WTC11 (cell line): ENCODE data around the gene RAB11FIP3. TPM values are rescaled to one million over a fixed set of nuclear protein-coding genes. Genes with fewer than 3 reads are reported as not detected.
"Not testable (repeated sequence)": the region's sequence is repeated elsewhere in the genome, so short reads cannot be mapped to it uniquely, and the experiment has no call there.

Experiments used
- ATAC-seq: fragments of 200-7000 bp; cut with Tn5 transposase; 2 replicates; pipeline ENCODE4 v1.10.0; 2021; ENCODE audit warnings: mild to moderate bottlenecking, moderate library complexity
- CTCF ChIA-PET: fragments of 300-600 bp; sonication (Branson Sonifier 250); formaldehyde crosslinking; loops from one replicate; lab custom pipeline; 2021; ENCODE audit warnings: antibody characterized with exemption; lab: Charles Lee
- POLR2A ChIA-PET: fragments of 350-600 bp; sonication (Branson Sonifier 250); formaldehyde crosslinking; loops from one replicate; lab custom pipeline; 2021; ENCODE audit warnings: antibody characterized with exemption; lab: Charles Lee
- DNase-seq: peaks from one replicate; pipeline ENCODE4 v3.0.0; 2021; ENCODE audit warnings: low spot score
- H3K27ac Mint-ChIP-seq: 2 replicates; pipeline ENCODE4 v1.8.0; 2021; ENCODE audit warnings: mixed read lengths
- H3K27me3 Mint-ChIP-seq: 2 replicates; pipeline ENCODE4 v1.8.0; 2021; ENCODE audit warnings: low read depth, mild to moderate bottlenecking, moderate library complexity, mixed read lengths
- H3K36me3 Mint-ChIP-seq: 2 replicates; pipeline ENCODE4 v1.8.0; 2021; ENCODE audit warnings: mixed read lengths
- H3K4me1 Mint-ChIP-seq: 2 replicates; pipeline ENCODE4 v1.8.0; 2022; ENCODE audit warnings: mixed read lengths
- H3K4me3 Mint-ChIP-seq: 2 replicates; pipeline ENCODE4 v1.8.0; 2021; ENCODE audit warnings: mild to moderate bottlenecking, moderate library complexity, mixed read lengths
- H3K9me3 Mint-ChIP-seq: 2 replicates; pipeline ENCODE4 v1.8.0; 2021; ENCODE audit warnings: mixed read lengths
- EMX1 ChIP-seq: fragments of 250-450 bp; sonication (Bioruptor Pico); IDR thresholded peaks from 2 replicates; pipeline ENCODE4 v1.8.0; 2021; ENCODE audit warnings: mild to moderate bottlenecking
- ERG ChIP-seq: fragments of 250-450 bp; sonication (Bioruptor Pico); IDR thresholded peaks from 2 replicates; pipeline ENCODE4 v1.8.0; 2021; ENCODE audit warnings: mild to moderate bottlenecking
- FOXJ3 ChIP-seq: sonication (generic); formaldehyde crosslinking; IDR thresholded peaks from 2 replicates; pipeline ENCODE4 v1.9.0; 2021; ENCODE audit warnings: missing genetic modification reagents, mild to moderate bottlenecking, borderline replicate concordance
- FOXP1 ChIP-seq: sonication (generic); formaldehyde crosslinking; IDR thresholded peaks from 2 replicates; pipeline ENCODE4 v1.8.0; 2022; ENCODE audit warnings: missing genetic modification reagents, mild to moderate bottlenecking, moderate library complexity, borderline replicate concordance
- GRHL2 ChIP-seq: fragments of 250-450 bp; sonication (Bioruptor Pico); IDR thresholded peaks from 2 replicates; pipeline ENCODE4 v1.8.0; 2022; ENCODE audit warnings: mild to moderate bottlenecking, moderate library complexity; ENCODE audit not compliant: insufficient replicate concordance, severe bottlenecking
- HMGA2 ChIP-seq: fragments of 250-450 bp; sonication (Bioruptor Pico); IDR thresholded peaks from 2 replicates; pipeline ENCODE4 v1.4.0; 2021; ENCODE audit warnings: mild to moderate bottlenecking, moderate library complexity
- MLX ChIP-seq: sonication (generic); formaldehyde crosslinking; IDR thresholded peaks from 2 replicates; pipeline ENCODE4 v1.8.1; 2023; ENCODE audit warnings: mild to moderate bottlenecking, missing genetic modification reagents, moderate library complexity
- MYBL2 ChIP-seq: sonication (generic); formaldehyde crosslinking; IDR thresholded peaks from 2 replicates; pipeline ENCODE4 v1.8.1; 2023; ENCODE audit warnings: mild to moderate bottlenecking, moderate library complexity, missing genetic modification reagents
- NFATC4 ChIP-seq: fragments of 250-450 bp; sonication (Bioruptor Pico); IDR thresholded peaks from 2 replicates; pipeline ENCODE4 v1.9.0; 2021; ENCODE audit warnings: mild to moderate bottlenecking
- NFE2L1 ChIP-seq: sonication (generic); formaldehyde crosslinking; IDR thresholded peaks from 2 replicates; pipeline ENCODE4 v1.8.1; 2023; ENCODE audit warnings: missing genetic modification reagents
- NFYB ChIP-seq: sonication (generic); formaldehyde crosslinking; conservative IDR thresholded peaks from 2 replicates; pipeline ENCODE4 v1.8.0; 2022; ENCODE audit warnings: low read depth, missing genetic modification reagents
- OVOL2 ChIP-seq: fragments of 250-450 bp; sonication (Bioruptor Pico); IDR thresholded peaks from 2 replicates; pipeline ENCODE4 v1.9.0; 2021; ENCODE audit warnings: mild to moderate bottlenecking, borderline replicate concordance
- SMAD4 ChIP-seq: sonication (generic); formaldehyde crosslinking; IDR thresholded peaks from 2 replicates; pipeline ENCODE4 v1.8.0; 2022; ENCODE audit warnings: mild to moderate bottlenecking, missing genetic modification reagents
- TEAD1 ChIP-seq: sonication (generic); formaldehyde crosslinking; IDR thresholded peaks from 2 replicates; pipeline ENCODE4 v1.8.0; 2022; ENCODE audit warnings: mild to moderate bottlenecking, missing genetic modification reagents
- TEAD4 ChIP-seq: sonication (generic); formaldehyde crosslinking; IDR thresholded peaks from 2 replicates; pipeline ENCODE4 v1.8.0; 2022; ENCODE audit warnings: mild to moderate bottlenecking, missing genetic modification reagents
- ZMAT4 ChIP-seq: fragments of 250-450 bp; sonication (Bioruptor Pico); IDR thresholded peaks from 2 replicates; pipeline ENCODE4 v1.9.0; 2021; ENCODE audit warnings: mild to moderate bottlenecking
- ZNF423 ChIP-seq: fragments of 250-450 bp; sonication (Bioruptor Pico); IDR thresholded peaks from 2 replicates; pipeline ENCODE4 v2.1.2; 2022; ENCODE audit warnings: mild to moderate bottlenecking, moderate library complexity
- total RNA-seq: library from RNA; stranded (reverse); gene quantifications from 3 replicates; pipeline ENCODE4 v1.2.3, GENCODE V29; 2021
- TF ChIP-seq, protein P1 (sequence below): sonication (generic); formaldehyde crosslinking; IDR thresholded peaks from 2 replicates; pipeline ENCODE4 v1.8.0; 2022; ENCODE audit warnings: mild to moderate bottlenecking, missing genetic modification reagents
- TF ChIP-seq, protein P2 (sequence below): fragments of 250-450 bp; sonication (Bioruptor Pico); IDR thresholded peaks from 2 replicates; pipeline ENCODE4 v2.1.2; 2022; ENCODE audit warnings: mild to moderate bottlenecking, moderate library complexity
- TF ChIP-seq, protein P3 (sequence below): sonication (generic); formaldehyde crosslinking; IDR thresholded peaks from 2 replicates; pipeline ENCODE4 v1.8.0; 2022; ENCODE audit warnings: mild to moderate bottlenecking, missing genetic modification reagents
- TF ChIP-seq, protein P4 (sequence below): sonication (generic); formaldehyde crosslinking; IDR thresholded peaks from 2 replicates; pipeline ENCODE4 v1.8.1; 2022; ENCODE audit warnings: low read depth, mild to moderate bottlenecking, moderate library complexity, missing genetic modification reagents, borderline replicate concordance

The RAB11FIP3 gene
- total RNA-seq, 1 experiment from 2014 or later = 38.6 TPM

DNA sequence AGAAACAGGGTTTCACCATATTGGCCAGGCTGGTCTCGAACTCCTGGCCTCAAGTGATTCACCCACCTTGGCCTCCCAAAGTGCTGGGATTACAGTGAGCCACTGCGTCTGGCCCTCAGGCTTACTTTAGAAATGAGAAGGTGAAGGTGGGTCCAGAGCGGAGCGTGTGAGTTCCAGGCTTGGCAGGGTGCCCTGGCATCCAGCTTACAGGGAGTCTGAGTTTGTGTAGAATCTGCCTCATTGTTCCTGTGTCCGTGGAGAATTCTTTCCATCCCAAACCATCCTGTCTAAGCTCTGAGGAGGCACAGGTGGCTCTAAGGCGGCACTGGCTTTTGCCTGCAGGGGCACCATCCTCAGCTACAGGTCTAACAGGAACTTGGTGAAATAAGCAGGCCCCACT lies 50.6 kb downstream of the RAB11FIP3 start (continued):
- TF ChIP-seq TEAD1 (CRISPR knock-in tag) = no peak
- TF ChIP-seq, protein P1, sequence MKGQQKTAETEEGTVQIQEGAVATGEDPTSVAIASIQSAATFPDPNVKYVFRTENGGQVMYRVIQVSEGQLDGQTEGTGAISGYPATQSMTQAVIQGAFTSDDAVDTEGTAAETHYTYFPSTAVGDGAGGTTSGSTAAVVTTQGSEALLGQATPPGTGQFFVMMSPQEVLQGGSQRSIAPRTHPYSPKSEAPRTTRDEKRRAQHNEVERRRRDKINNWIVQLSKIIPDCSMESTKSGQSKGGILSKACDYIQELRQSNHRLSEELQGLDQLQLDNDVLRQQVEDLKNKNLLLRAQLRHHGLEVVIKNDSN (CRISPR knock-in tag) = no peak
- TF ChIP-seq, all 79 proteins: peak for 0

DNA sequence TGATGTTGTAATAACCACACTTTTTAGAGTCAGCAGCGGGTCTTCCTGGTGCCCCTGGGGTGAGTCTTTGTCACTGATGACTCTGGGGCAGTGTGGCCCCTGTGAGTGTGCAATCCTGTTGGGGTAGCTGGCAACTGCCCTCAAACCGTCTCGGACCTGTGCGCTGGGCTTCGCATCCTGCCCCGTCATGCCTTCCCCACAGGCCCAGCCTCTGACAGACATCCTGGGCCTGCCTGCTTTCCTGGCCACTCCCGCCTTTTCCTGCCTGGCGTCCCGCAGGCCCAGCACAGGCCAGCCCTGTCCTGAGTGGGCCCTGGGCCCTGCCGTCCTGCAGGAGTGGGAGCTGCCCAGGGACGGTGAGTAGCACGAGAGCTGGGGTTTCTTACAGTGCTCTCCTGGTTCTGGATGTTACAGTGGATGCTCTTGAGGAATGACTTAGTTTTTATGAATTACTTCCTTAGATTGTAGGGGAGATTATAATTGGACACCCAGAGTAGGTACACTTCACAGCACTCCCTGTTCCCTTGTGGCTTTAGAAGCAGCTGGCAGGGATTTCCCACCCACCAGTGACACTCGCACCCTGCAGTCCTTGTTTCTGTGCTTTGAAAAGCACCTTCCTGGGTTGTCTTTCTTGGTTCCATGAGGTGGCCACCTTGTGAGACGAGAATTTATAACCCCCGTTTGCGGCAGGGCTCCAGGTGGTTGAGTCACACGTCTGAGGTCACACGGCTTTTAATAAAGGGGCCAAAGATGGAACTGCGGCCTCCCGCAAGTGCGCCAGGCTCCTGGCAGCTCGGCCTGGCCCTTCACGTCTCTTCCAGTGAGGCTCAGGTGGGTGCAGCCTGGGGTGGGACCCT lies 52.1 kb downstream of the RAB11FIP3 start:
- Mint-ChIP-seq H3K9me3 (no peaks in the 10 kb centered on the region), H3K27me3 (no peaks in the 10 kb centered on the region), H3K4me3 (no peak overlapping the region), H3K4me1 (peaks cover 18% of the 10 kb centered on the region), H3K36me3 (no peaks in the 10 kb centered on the region; the same call in 1 of the 2 replicates), H3K27ac (no peak overlapping the region)
- DNase-seq (no peak), ATAC-seq (no peak)
- ChIA-PET CTCF (interaction anchor here (2.6 to 4.6 kb wide), 2 partner anchors 11 to 18 kb away, joined by 13 to 40 read pairs; no protein-coding TSS in a partner anchor), POLR2A (no interaction called here)
- no peak for TF ChIP-seq OVOL2 (CRISPR knock-in tag)

DNA sequence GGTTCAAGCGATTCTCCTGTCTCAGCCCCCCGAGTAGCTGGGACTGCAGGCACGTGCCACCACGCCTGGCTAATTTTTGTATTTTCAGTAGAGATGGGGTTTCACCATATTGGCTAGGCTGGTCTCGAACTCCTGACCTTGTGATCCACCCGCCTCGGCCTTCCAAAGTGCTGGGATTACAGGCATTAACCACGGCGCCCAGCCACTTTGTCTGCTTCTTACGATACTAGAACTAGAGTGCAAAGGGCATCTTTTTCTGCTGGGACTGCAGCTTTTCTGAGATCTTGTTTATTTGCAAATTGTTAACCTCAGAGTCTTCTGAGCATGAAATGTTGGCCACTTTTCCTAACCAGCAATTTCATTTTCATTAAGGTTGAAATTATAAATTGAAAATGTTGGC lies 52.8 kb downstream of the RAB11FIP3 start:
- ATAC-seq, H3K9me3 Mint-ChIP-seq, H3K36me3 Mint-ChIP-seq, DNase-seq, H3K4me3 Mint-ChIP-seq, POLR2A ChIA-PET, H3K27ac Mint-ChIP-seq, H3K27me3 Mint-ChIP-seq: not testable (repeated sequence)
- CTCF ChIA-PET = interaction anchor here (0.7 to 4.6 kb wide), 3 partner anchors 8 to 126 kb away, joined by 3 to 40 read pairs (median 4); partner anchors contain the start of gene AXIN1
- H3K4me1 Mint-ChIP-seq = peaks cover 20% of the 10 kb centered on the region

GRCh38 chr16:482468-483185 lies 57.2 kb downstream of the RAB11FIP3 start:
- Mint-ChIP-seq H3K27ac (peak overlapping the region; percentile 57; the same call in 1 of the 2 replicates), H3K27me3 (no peaks in the 10 kb centered on the region), H3K4me1 (peaks cover 14% of the 10 kb centered on the region), H3K9me3 (no peaks in the 10 kb centered on the region), H3K36me3 (no peaks in the 10 kb centered on the region; the same call in 1 of the 2 replicates), H3K4me3 (no peak overlapping the region)
- CTCF ChIA-PET = interaction anchor here (0.9 to 2.8 kb wide), 5 partner anchors 9 to 96 kb away, joined by 3 to 10 read pairs (median 4); no protein-coding TSS in a partner anchor
- ATAC-seq (no peak), DNase-seq (no peak)
- POLR2A ChIA-PET = interaction anchor here (0.6 kb wide), 1 partner anchor 70 kb away, joined by 4 read pairs; no protein-coding TSS in a partner anchor
- TF ChIP-seq SMAD4 = no peak
- no peak for TF ChIP-seq FOXJ3
- TF ChIP-seq MYBL2 (CRISPR knock-in tag) = no peak
- TF ChIP-seq NFYB (CRISPR knock-in tag) = no peak
- no peak for TF ChIP-seq ZMAT4 (CRISPR knock-in tag)
- TF ChIP-seq, protein P2, sequence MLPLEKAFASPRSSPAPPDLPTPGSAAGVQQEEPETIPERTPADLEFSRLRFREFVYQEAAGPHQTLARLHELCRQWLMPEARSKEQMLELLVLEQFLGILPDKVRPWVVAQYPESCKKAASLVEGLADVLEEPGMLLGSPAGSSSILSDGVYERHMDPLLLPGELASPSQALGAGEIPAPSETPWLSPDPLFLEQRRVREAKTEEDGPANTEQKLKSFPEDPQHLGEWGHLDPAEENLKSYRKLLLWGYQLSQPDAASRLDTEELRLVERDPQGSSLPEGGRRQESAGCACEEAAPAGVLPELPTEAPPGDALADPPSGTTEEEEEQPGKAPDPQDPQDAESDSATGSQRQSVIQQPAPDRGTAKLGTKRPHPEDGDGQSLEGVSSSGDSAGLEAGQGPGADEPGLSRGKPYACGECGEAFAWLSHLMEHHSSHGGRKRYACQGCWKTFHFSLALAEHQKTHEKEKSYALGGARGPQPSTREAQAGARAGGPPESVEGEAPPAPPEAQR = no peak
- TF ChIP-seq, protein P3, sequence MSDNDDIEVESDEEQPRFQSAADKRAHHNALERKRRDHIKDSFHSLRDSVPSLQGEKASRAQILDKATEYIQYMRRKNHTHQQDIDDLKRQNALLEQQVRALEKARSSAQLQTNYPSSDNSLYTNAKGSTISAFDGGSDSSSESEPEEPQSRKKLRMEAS = no peak
- no peak for TF ChIP-seq EMX1 (CRISPR knock-in tag)
- no peak for TF ChIP-seq ZNF423 (CRISPR knock-in tag)
- TF ChIP-seq GRHL2 (CRISPR knock-in tag) = no peak
- TF ChIP-seq, protein P4, sequence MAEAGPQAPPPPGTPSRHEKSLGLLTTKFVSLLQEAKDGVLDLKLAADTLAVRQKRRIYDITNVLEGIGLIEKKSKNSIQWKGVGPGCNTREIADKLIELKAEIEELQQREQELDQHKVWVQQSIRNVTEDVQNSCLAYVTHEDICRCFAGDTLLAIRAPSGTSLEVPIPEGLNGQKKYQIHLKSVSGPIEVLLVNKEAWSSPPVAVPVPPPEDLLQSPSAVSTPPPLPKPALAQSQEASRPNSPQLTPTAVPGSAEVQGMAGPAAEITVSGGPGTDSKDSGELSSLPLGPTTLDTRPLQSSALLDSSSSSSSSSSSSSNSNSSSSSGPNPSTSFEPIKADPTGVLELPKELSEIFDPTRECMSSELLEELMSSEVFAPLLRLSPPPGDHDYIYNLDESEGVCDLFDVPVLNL (CRISPR knock-in tag) = no peak
- no peak for TF ChIP-seq TEAD4 (CRISPR knock-in tag)
- no peak for TF ChIP-seq NFE2L1 (CRISPR knock-in tag)
- no peak for TF ChIP-seq NFATC4 (CRISPR knock-in tag)
- TF ChIP-seq FOXP1 (CRISPR knock-in tag) = no peak
- no peak for TF ChIP-seq HMGA2 (CRISPR knock-in tag)
- no peak for TF ChIP-seq MLX (CRISPR knock-in tag)
- TF ChIP-seq ERG (CRISPR knock-in tag) = no peak
